Neural cell (in vitro differentiated cells): Measurements from ENCODE around the gene EVA1B.

Experiments
- CTCF ChIP-seq: fragments of 450-650 bp; IDR thresholded peaks from 2 replicates; pipeline ENCODE4 v1.5.1; 2014; ENCODE audit warnings: antibody characterized with exemption, mild to moderate bottlenecking, moderate library complexity; ENCODE audit not compliant: poor library complexity, severe bottlenecking
- EP300 ChIP-seq: fragments of 450-650 bp; conservative IDR thresholded peaks from 2 replicates; pipeline ENCODE4 v1.6.1; 2014; ENCODE audit warnings: antibody characterized with exemption, mild to moderate bottlenecking, moderate library complexity; ENCODE audit not compliant: poor library complexity, severe bottlenecking
- EZH2 ChIP-seq: fragments of 200-600, 300-800 bp; shearing (Covaris generic), sonication (generic); IDR thresholded peaks from 2 replicates; pipeline ENCODE4 v1.6.1; 2014; ENCODE audit warnings: antibody characterized with exemption, low read length, borderline replicate concordance, mild to moderate bottlenecking; ENCODE audit not compliant: insufficient read depth, poor library complexity, severe bottlenecking
- MXI1 ChIP-seq: fragments of 450-650 bp; conservative IDR thresholded peaks from 2 replicates; pipeline ENCODE4 v1.6.1; 2014; ENCODE audit warnings: antibody characterized with exemption, mild to moderate bottlenecking; ENCODE audit not compliant: poor library complexity, severe bottlenecking
- POLR2AphosphoS5 ChIP-seq: IDR thresholded peaks from 2 replicates; pipeline ENCODE4 v1.6.1; 2012
- RAD21 ChIP-seq: fragments of 450-650 bp; conservative IDR thresholded peaks from 2 replicates; pipeline ENCODE4 v1.6.1; 2014; ENCODE audit warnings: antibody characterized with exemption, mild to moderate bottlenecking, moderate library complexity
- SMC3 ChIP-seq: fragments of 450-650 bp; conservative IDR thresholded peaks from 2 replicates; pipeline ENCODE4 v1.6.1; 2014; ENCODE audit warnings: antibody characterized with exemption, mild to moderate bottlenecking, moderate library complexity; ENCODE audit not compliant: poor library complexity
- TAF1 ChIP-seq: IDR thresholded peaks from 2 replicates; pipeline ENCODE4 v1.6.1; 2012; ENCODE audit warnings: low read depth
- TF ChIP-seq, protein P1 (sequence below): IDR thresholded peaks from 2 replicates; pipeline ENCODE4 v1.6.1; 2012; ENCODE audit warnings: borderline replicate concordance

DNA sequence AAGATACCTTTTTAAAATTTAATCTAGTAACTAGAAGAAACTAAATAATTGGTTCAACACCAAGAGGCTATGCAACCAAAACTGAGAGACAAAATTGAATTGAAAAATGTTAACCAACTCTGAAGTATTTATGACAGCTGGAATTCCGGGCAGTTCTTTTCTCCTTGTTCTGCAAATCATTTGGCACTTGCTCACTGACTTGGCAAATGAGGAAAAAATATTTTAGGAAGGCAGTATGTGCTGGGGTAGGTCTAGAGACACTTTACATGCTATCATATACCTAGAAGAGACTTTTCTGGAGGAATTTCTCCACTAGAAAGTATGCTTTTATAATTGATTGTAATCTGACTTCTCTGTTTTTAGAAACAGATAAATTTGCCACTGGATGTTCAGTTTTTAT lies 39.4 kb downstream of the EVA1B start:
- TF ChIP-seq TAF1: no peak
- TF ChIP-seq CTCF: no peak
- no peak for TF ChIP-seq EZH2
- no peak for TF ChIP-seq POLR2AphosphoS5
- TF ChIP-seq, protein P1, sequence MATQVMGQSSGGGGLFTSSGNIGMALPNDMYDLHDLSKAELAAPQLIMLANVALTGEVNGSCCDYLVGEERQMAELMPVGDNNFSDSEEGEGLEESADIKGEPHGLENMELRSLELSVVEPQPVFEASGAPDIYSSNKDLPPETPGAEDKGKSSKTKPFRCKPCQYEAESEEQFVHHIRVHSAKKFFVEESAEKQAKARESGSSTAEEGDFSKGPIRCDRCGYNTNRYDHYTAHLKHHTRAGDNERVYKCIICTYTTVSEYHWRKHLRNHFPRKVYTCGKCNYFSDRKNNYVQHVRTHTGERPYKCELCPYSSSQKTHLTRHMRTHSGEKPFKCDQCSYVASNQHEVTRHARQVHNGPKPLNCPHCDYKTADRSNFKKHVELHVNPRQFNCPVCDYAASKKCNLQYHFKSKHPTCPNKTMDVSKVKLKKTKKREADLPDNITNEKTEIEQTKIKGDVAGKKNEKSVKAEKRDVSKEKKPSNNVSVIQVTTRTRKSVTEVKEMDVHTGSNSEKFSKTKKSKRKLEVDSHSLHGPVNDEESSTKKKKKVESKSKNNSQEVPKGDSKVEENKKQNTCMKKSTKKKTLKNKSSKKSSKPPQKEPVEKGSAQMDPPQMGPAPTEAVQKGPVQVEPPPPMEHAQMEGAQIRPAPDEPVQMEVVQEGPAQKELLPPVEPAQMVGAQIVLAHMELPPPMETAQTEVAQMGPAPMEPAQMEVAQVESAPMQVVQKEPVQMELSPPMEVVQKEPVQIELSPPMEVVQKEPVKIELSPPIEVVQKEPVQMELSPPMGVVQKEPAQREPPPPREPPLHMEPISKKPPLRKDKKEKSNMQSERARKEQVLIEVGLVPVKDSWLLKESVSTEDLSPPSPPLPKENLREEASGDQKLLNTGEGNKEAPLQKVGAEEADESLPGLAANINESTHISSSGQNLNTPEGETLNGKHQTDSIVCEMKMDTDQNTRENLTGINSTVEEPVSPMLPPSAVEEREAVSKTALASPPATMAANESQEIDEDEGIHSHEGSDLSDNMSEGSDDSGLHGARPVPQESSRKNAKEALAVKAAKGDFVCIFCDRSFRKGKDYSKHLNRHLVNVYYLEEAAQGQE: no peak
- no peak for TF ChIP-seq MXI1
- TF ChIP-seq SMC3: no peak
- no peak for TF ChIP-seq EP300
- no peak for TF ChIP-seq RAD21
